Astrocyte (in vitro differentiated cells and primary cell): ENCODE data around the gene RELN. TPM values are rescaled to one million over a fixed set of nuclear protein-coding genes. Genes with fewer than 3 reads are reported as not detected.

Experiments used
- DNase-seq: peaks from one replicate; pipeline ENCODE4 v3.0.0-alpha.2; 2010; ENCODE audit warnings: low read depth
- FAIRE-seq: peaks from 2 replicates; lab custom pipeline; 2011; peaks lifted over from hg19 to GRCh38; lab: Jason Lieb, UNC
- H2AFZ ChIP-seq: 2 replicates; pipeline ENCODE4 v1.6.0; 2012; ENCODE audit warnings: low read depth, low read length, inconsistent platforms
- H3K27ac ChIP-seq: 2 replicates; pipeline ENCODE4 v1.5.1; 2011; ENCODE audit warnings: low read depth, low read length, inconsistent platforms
- H3K27me3 ChIP-seq: 2 replicates; pipeline ENCODE4 v1.6.0; 2011; ENCODE audit warnings: low read length, inconsistent platforms; ENCODE audit not compliant: insufficient read depth
- H3K36me3 ChIP-seq: 2 replicates; pipeline ENCODE4 v1.5.1; 2011; ENCODE audit warnings: low read length, inconsistent platforms; ENCODE audit not compliant: insufficient read depth
- H3K4me1 ChIP-seq: 2 replicates; pipeline ENCODE4 v1.5.1; 2011; ENCODE audit warnings: low read length, inconsistent platforms; ENCODE audit not compliant: insufficient read depth
- H3K4me2 ChIP-seq: 2 replicates; pipeline ENCODE4 v1.6.0; 2012; ENCODE audit warnings: low read length, inconsistent platforms
- H3K4me3 ChIP-seq: 2 replicates; pipeline ENCODE4 v1.5.1; 2011; ENCODE audit warnings: low read depth, mild to moderate bottlenecking, low read length, inconsistent platforms; ENCODE audit not compliant: insufficient read depth
- H3K79me2 ChIP-seq: 2 replicates; pipeline ENCODE4 v1.6.0; 2012; ENCODE audit warnings: mild to moderate bottlenecking, low read length, inconsistent platforms; ENCODE audit not compliant: insufficient read depth
- H3K9ac ChIP-seq: 2 replicates; pipeline ENCODE4 v1.6.0; 2012; ENCODE audit warnings: mild to moderate bottlenecking, low read length, inconsistent platforms
- H3K9me3 ChIP-seq: 2 replicates; pipeline ENCODE4 v1.5.1; 2012; ENCODE audit warnings: low read depth, mild to moderate bottlenecking, low read length, inconsistent platforms; ENCODE audit not compliant: insufficient read depth
- H4K20me1 ChIP-seq: 2 replicates; pipeline ENCODE4 v1.6.0; 2012; ENCODE audit warnings: low read length, inconsistent platforms; ENCODE audit not compliant: insufficient read depth
- H3K27ac Mint-ChIP-seq: one replicate; pipeline ENCODE4 v1.8.0; 2021; ENCODE audit warnings: mild to moderate bottlenecking, mixed read lengths; ENCODE audit not compliant: unreplicated experiment
- H3K27me3 Mint-ChIP-seq: one replicate; pipeline ENCODE4 v1.8.0; 2021; ENCODE audit warnings: low read depth, mixed read lengths; ENCODE audit not compliant: unreplicated experiment
- H3K36me3 Mint-ChIP-seq: one replicate; pipeline ENCODE4 v1.8.0; 2021; ENCODE audit warnings: low read depth, mixed read lengths; ENCODE audit not compliant: unreplicated experiment
- H3K4me1 Mint-ChIP-seq: one replicate; pipeline ENCODE4 v1.8.0; 2021; ENCODE audit warnings: low read depth, mixed read lengths; ENCODE audit not compliant: unreplicated experiment
- H3K4me3 Mint-ChIP-seq: one replicate; pipeline ENCODE4 v1.8.0; 2021; ENCODE audit warnings: mild to moderate bottlenecking, moderate library complexity, mixed read lengths; ENCODE audit not compliant: unreplicated experiment
- H3K9me3 Mint-ChIP-seq: one replicate; pipeline ENCODE4 v1.8.0; 2021; ENCODE audit warnings: mild to moderate bottlenecking, mixed read lengths; ENCODE audit not compliant: unreplicated experiment
- CTCF ChIP-seq: IDR thresholded peaks from 2 replicates; pipeline ENCODE4 v1.5.1; 2011; ENCODE audit warnings: low read depth, mild to moderate bottlenecking, inconsistent platforms, low read length, moderate library complexity; ENCODE audit not compliant: insufficient read depth
- EZH2 ChIP-seq: IDR thresholded peaks from 2 replicates; pipeline ENCODE4 v1.6.1; 2012; ENCODE audit warnings: mild to moderate bottlenecking, low read length, inconsistent platforms; ENCODE audit not compliant: insufficient read depth
- total RNA-seq: library from RNA; stranded (reverse); gene quantifications from 2 replicates; pipeline ENCODE4 v1.2.1, GENCODE V29; 2021

RELN gene
- total RNA-seq, 1 donor from 2014 or later = 0.98 TPM

- Histone ChIP-seq H2AFZ (no peak overlapping the region), H3K4me3 (no peak overlapping the region), H3K9me3 (no peaks in the 10 kb centered on the region), H3K4me2 (no peak overlapping the region), H3K36me3 (no peaks in the 10 kb centered on the region), H3K27me3 (no peaks in the 10 kb centered on the region), H3K9ac (no peak overlapping the region), H3K4me1 (no peaks in the 10 kb centered on the region), H4K20me1 (no peaks in the 10 kb centered on the region), H3K27ac (no peak overlapping the region), H3K79me2 (no peaks in the 10 kb centered on the region)
- Mint-ChIP-seq H3K27me3 (peaks cover 6% of the 10 kb centered on the region), H3K36me3 (no peaks in the 10 kb centered on the region), H3K27ac (no peak overlapping the region), H3K9me3 (peaks cover 2% of the 10 kb centered on the region), H3K4me1 (no peaks in the 10 kb centered on the region), H3K4me3 (no peak overlapping the region)
- no peak for DNase-seq
- FAIRE-seq = no peak
- TF ChIP-seq EZH2 (no peak), CTCF (no peak)
Observed at GRCh38 chr7:103771294-103771693, 218.2 kb downstream of the RELN start.

- DNase-seq = no peak
- no peaks in the 10 kb centered on the region for H3K27me3 ChIP-seq
- no peaks in the 10 kb centered on the region for H3K27me3 Mint-ChIP-seq
- H3K27ac Mint-ChIP-seq = no peak overlapping the region
- H4K20me1 ChIP-seq = no peaks in the 10 kb centered on the region
- TF ChIP-seq EZH2 = no peak
- TF ChIP-seq CTCF = no peak
- H3K4me3 ChIP-seq = no peak overlapping the region
- no peaks in the 10 kb centered on the region for H3K36me3 Mint-ChIP-seq
- no peak overlapping the region for H3K27ac ChIP-seq
- no peak overlapping the region for H2AFZ ChIP-seq
- H3K4me1 ChIP-seq = no peaks in the 10 kb centered on the region
- no peak overlapping the region for H3K4me3 Mint-ChIP-seq
- no peaks in the 10 kb centered on the region for H3K4me1 Mint-ChIP-seq
- H3K9ac ChIP-seq = no peak overlapping the region
- no peak for FAIRE-seq
- no peak overlapping the region for H3K4me2 ChIP-seq
- H3K9me3 Mint-ChIP-seq = peaks cover 2% of the 10 kb centered on the region
- no peaks in the 10 kb centered on the region for H3K9me3 ChIP-seq
- H3K79me2 ChIP-seq = no peaks in the 10 kb centered on the region
- H3K36me3 ChIP-seq = no peaks in the 10 kb centered on the region
Observed at GRCh38 chr7:103766660-103767059, 222.8 kb downstream of the RELN start.

GRCh38 chr7:103765901-103766300 lies 223.6 kb downstream of the RELN start:
- no peaks in the 10 kb centered on the region for H4K20me1 ChIP-seq
- H2AFZ ChIP-seq = no peak overlapping the region
- H3K79me2 ChIP-seq = no peaks in the 10 kb centered on the region
- no peaks in the 10 kb centered on the region for H3K36me3 Mint-ChIP-seq
- no peaks in the 10 kb centered on the region for H3K9me3 ChIP-seq
- DNase-seq (no peak), FAIRE-seq (no peak)
- TF ChIP-seq EZH2 = no peak
- TF ChIP-seq CTCF = no peak
- H3K27me3 Mint-ChIP-seq = no peaks in the 10 kb centered on the region
- H3K9ac ChIP-seq = no peak overlapping the region
- H3K27me3 ChIP-seq = no peaks in the 10 kb centered on the region
- H3K4me3 ChIP-seq = no peak overlapping the region
- H3K4me2 ChIP-seq = no peak overlapping the region
- H3K4me1 ChIP-seq = no peaks in the 10 kb centered on the region
- H3K36me3 ChIP-seq = no peaks in the 10 kb centered on the region
- no peak overlapping the region for H3K4me3 Mint-ChIP-seq
- no peak overlapping the region for H3K27ac Mint-ChIP-seq
- no peak overlapping the region for H3K27ac ChIP-seq
- H3K9me3 Mint-ChIP-seq = no peaks in the 10 kb centered on the region
- no peaks in the 10 kb centered on the region for H3K4me1 Mint-ChIP-seq
